KMS-11 (cell line): ENCODE data around the gene SETD6.
A peak's percentile ranks its signal among the peaks of the same experiment; 100 is the strongest.

Experiments used
- H2AFZ ChIP-seq: fragments of 200-600 bp; sonication (generic); 2 replicates; pipeline ENCODE4 v1.6.1; 2016; ENCODE audit warnings: antibody characterized with exemption, mixed run types, low read depth
- H3K27ac ChIP-seq: fragments of 200-600 bp; sonication (generic); 2 replicates; pipeline ENCODE4 v1.6.1; 2016; ENCODE audit warnings: mild to moderate bottlenecking, mixed run types
- H3K27me3 ChIP-seq: fragments of 200-600 bp; sonication (generic); 2 replicates; pipeline ENCODE4 v1.6.1; 2017; ENCODE audit warnings: mild to moderate bottlenecking, low read depth, mixed run types, moderate library complexity; ENCODE audit not compliant: insufficient read depth
- H3K36me3 ChIP-seq: fragments of 200-600 bp; sonication (generic); 2 replicates; pipeline ENCODE4 v1.6.1; 2017; ENCODE audit warnings: mild to moderate bottlenecking, mixed run types; ENCODE audit not compliant: insufficient read depth
- H3K4me1 ChIP-seq: fragments of 200-600 bp; sonication (generic); 2 replicates; pipeline ENCODE4 v1.6.1; 2016; ENCODE audit warnings: mild to moderate bottlenecking, low read depth, mixed run types; ENCODE audit not compliant: poor library complexity, severe bottlenecking
- H3K4me2 ChIP-seq: fragments of 200-600 bp; sonication (generic); 2 replicates; pipeline ENCODE4 v1.7.0; 2016; ENCODE audit warnings: mild to moderate bottlenecking, mixed run types
- H3K4me3 ChIP-seq: fragments of 200-600 bp; sonication (generic); IDR thresholded peaks from 2 replicates; pipeline ENCODE4 v1.6.1; 2017; ENCODE audit warnings: low read depth, low read length, mixed read lengths; ENCODE audit not compliant: insufficient read depth
- H3K79me2 ChIP-seq: fragments of 200-600 bp; sonication (generic); 2 replicates; pipeline ENCODE4 v1.6.1; 2016; ENCODE audit warnings: low read depth, mixed run types; ENCODE audit not compliant: insufficient read depth
- H3K9ac ChIP-seq: fragments of 200-600 bp; sonication (generic); 2 replicates; pipeline ENCODE4 v1.6.1; 2016; ENCODE audit warnings: mild to moderate bottlenecking, mixed run types
- H4K20me1 ChIP-seq: fragments of 200-600 bp; sonication (generic); 2 replicates; pipeline ENCODE4 v1.6.1; 2016; ENCODE audit warnings: mild to moderate bottlenecking, mixed run types; ENCODE audit not compliant: insufficient read depth
- TF ChIP-seq, protein P1 (sequence below): fragments of 200-600 bp; sonication (generic); conservative IDR thresholded peaks from 2 replicates; pipeline ENCODE4 v1.6.1; 2017; ENCODE audit warnings: low read depth, mild to moderate bottlenecking, antibody characterized with exemption, low read length, moderate library complexity, mixed read lengths

SETD6 gene

DNA sequence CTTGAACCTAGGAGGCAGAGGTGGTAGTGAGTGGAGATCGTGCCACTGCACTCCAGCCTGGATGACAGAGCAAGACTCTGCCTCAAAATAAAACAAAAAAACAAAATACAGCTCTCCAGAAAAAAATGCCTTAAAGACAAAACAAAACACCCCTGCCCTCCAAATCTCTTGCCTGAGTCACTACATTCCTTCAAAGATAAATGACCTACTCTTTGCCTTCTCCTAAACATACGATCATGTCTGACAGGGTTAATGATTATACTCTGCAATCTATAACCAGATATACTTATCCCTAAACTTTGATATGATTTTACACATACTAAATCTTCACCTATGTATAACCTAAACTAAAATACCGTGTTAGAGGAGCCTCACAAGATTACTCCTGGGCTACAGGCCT, 1.4 kb upstream of the SETD6 start:
- peaks cover 3% of the 10 kb centered on the region; the same call in 1 of the 2 replicates for H3K36me3 ChIP-seq
- no peaks in the 10 kb centered on the region for H3K27me3 ChIP-seq
- H3K4me1 ChIP-seq = peaks cover 43% of the 10 kb centered on the region
- H3K4me3 ChIP-seq = no peak overlapping the region
- no peak overlapping the region for H3K9ac ChIP-seq
- no peaks in the 10 kb centered on the region for H4K20me1 ChIP-seq
- H3K4me2 ChIP-seq = no peak overlapping the region
- TF ChIP-seq, protein P1, sequence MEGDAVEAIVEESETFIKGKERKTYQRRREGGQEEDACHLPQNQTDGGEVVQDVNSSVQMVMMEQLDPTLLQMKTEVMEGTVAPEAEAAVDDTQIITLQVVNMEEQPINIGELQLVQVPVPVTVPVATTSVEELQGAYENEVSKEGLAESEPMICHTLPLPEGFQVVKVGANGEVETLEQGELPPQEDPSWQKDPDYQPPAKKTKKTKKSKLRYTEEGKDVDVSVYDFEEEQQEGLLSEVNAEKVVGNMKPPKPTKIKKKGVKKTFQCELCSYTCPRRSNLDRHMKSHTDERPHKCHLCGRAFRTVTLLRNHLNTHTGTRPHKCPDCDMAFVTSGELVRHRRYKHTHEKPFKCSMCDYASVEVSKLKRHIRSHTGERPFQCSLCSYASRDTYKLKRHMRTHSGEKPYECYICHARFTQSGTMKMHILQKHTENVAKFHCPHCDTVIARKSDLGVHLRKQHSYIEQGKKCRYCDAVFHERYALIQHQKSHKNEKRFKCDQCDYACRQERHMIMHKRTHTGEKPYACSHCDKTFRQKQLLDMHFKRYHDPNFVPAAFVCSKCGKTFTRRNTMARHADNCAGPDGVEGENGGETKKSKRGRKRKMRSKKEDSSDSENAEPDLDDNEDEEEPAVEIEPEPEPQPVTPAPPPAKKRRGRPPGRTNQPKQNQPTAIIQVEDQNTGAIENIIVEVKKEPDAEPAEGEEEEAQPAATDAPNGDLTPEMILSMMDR = no peak
- no peak overlapping the region for H2AFZ ChIP-seq
- no peak overlapping the region for H3K27ac ChIP-seq
- peaks cover 34% of the 10 kb centered on the region for H3K79me2 ChIP-seq

DNA sequence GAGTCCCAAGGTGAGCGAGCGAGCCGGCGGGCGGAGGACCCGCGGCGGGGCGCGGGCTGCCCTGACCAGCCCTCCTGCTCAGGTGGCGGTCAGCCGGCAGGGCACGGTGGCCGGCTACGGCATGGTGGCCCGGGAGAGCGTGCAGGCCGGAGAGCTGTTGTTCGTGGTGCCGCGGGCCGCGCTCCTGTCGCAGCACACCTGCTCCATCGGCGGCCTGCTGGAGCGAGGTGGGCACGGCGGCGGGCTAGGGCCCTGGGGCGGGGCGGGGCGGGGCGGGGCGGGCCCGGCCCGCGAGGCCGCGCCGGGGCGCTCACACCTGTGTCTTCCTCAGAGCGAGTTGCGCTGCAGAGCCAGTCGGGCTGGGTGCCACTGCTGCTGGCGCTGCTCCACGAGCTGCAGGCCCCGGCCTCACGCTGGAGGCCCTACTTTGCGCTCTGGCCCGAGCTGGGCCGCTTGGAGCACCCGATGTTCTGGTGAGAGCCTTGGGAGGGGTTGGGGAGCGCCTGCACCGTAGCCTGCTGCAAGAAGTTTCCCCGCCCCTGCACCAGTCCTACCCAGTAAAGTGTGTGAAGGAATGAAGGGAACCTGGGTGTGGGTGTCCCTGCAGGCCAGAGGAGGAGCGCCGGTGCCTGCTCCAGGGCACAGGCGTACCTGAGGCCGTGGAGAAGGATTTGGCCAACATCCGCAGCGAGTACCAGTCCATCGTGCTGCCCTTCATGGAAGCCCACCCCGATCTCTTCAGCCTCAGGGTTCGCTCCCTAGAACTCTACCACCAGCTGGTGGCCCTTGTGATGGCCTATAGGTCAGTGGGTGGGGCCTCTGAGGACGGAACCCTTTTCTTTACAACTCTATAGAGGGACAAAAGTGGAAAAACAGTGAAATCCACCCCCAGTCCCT, 802 bp downstream of the SETD6 start:
- TF ChIP-seq, protein P1 = no peak
- Histone ChIP-seq H3K79me2 (peaks cover 34% of the 10 kb centered on the region), H3K4me1 (peaks cover 56% of the 10 kb centered on the region), H3K27ac (peak overlapping the region; percentile 58), H3K36me3 (peaks cover 17% of the 10 kb centered on the region; the same call in 1 of the 2 replicates), H3K9ac (peak overlapping the region; percentile 70), H3K4me3 (no peak overlapping the region), H3K27me3 (no peaks in the 10 kb centered on the region), H2AFZ (peak overlapping the region; percentile 41), H3K4me2 (peak overlapping the region; percentile 59), H4K20me1 (no peaks in the 10 kb centered on the region)

DNA sequence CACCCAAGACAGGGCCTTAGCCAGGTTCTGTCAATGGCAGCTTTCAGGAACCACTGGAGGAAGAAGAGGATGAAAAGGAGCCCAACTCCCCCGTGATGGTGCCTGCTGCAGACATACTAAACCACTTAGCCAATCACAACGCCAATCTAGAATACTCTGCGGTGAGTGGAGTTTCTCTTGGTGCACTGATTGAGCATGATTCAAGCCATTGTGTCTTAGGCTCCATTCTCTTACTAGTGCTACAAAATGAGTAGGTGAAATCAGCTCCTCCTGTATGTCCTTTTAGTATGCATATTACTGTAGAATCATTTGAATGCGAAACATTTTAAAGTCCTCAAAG, 1.4 kb downstream of the SETD6 start:
- Histone ChIP-seq H3K4me2 (peak overlapping the region; percentile 59), H3K4me3 (no peak overlapping the region)

DNA sequence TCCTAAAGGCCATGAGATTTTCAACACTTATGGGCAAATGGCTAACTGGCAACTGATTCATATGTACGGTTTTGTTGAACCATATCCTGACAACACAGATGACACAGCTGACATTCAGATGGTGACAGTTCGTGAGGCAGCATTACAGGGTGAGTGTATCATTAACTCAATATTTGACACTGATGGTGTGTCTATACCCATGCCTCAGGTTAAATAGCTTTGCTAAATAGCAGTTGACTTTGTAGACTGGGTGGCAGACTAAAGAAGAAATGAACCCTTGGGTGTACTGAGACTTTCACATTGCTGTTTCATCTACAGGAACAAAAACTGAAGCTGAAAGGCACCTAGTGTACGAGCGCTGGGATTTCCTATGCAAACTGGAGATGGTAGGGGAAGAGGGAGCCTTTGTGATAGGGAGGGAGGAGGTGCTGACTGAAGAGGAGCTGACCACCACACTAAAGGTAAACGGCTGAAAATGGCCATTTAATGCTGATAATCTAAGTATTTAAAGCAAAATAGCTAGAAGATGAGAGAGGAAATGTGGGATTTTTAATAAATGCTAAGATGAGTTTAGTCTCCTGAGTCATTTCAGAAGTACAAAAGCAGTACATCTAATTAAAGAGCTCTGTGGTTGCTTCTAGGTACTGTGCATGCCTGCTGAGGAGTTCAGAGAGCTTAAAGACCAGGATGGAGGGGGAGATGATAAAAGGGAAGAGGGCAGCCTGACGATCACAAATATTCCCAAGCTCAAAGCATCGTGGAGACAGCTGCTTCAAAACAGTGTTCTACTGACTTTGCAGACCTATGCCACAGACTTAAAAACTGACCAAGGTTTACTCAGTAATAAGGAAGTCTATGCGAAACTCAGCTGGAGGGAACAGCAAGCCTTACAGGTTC, 3.0 kb downstream of the SETD6 start:
- Histone ChIP-seq H3K9ac (no peak overlapping the region), H3K4me3 (no peak overlapping the region), H3K27ac (peak overlapping the region; percentile 10; the same call in 1 of the 2 replicates), H3K27me3 (no peaks in the 10 kb centered on the region), H3K4me2 (no peak overlapping the region; the same call in 1 of the 2 replicates), H3K4me1 (peaks cover 45% of the 10 kb centered on the region), H3K79me2 (peaks cover 41% of the 10 kb centered on the region), H4K20me1 (no peaks in the 10 kb centered on the region), H3K36me3 (peaks cover 19% of the 10 kb centered on the region; the same call in 1 of the 2 replicates), H2AFZ (no peak overlapping the region)
- TF ChIP-seq, protein P1 = no peak

More for the DNA sequence above, 1.4 kb downstream of the SETD6 start:
- peaks cover 34% of the 10 kb centered on the region for H3K79me2 ChIP-seq
- H3K27me3 ChIP-seq = no peaks in the 10 kb centered on the region
- H4K20me1 ChIP-seq = no peaks in the 10 kb centered on the region
- peaks cover 52% of the 10 kb centered on the region for H3K4me1 ChIP-seq
- H3K27ac ChIP-seq = no peak overlapping the region; the same call in 1 of the 2 replicates
- no peak overlapping the region for H2AFZ ChIP-seq
- H3K36me3 ChIP-seq = peaks cover 17% of the 10 kb centered on the region; the same call in 1 of the 2 replicates
- TF ChIP-seq, protein P1 = no peak
- no peak overlapping the region for H3K9ac ChIP-seq
